Gastrocnemius medialis (tissue), 4 donors: ENCODE measurements around the gene KCNAB2.

Source experiments
- POLR2A ChIP-seq, 2 donors: fragments of 450-650 bp; IDR thresholded peaks; one replicate each; pipeline ENCODE4 v1.6.1; 2017; ENCODE audit warnings: antibody characterized with exemption in 2 of 2, mild to moderate bottlenecking in 2 of 2, moderate library complexity in 2 of 2
- TF ChIP-seq, protein P1 (sequence below), 5 experiments: fragments of 450-650 bp in 3 of 5; fragments of 200-600 bp in 2 of 5; sonication (generic) in 2 of 5; IDR thresholded peaks in 4 of 5; conservative IDR thresholded peaks in 1 of 5; 1 replicate in 4 of 5; 2 replicates in 1 of 5; pipeline ENCODE4 v1.5.1; 2016 to 2019; ENCODE audit warnings: antibody characterized with exemption in 5 of 5, mild to moderate bottlenecking in 3 of 5, moderate library complexity in 3 of 5

DNA sequence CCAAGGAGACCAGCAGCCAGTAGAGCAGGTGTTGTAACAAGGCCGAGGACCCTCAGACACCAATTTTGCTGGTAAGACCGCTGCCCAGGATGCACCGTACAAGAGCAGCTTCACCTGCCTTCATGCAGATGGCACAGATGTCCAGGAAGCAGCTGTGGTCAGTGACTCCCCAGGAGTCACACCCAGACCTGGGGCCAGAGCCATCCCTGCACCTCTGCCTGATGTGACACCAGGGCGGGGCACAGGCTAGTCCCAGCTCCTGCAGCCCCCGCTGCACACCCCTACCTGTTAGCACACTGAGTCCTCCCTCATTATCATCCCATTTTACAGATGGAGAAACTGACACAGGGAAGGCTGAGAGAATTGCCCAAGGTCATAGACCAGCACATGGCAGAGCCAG is 16.3 kb upstream of the KCNAB2 start:
- no peak for TF ChIP-seq POLR2A (IDR thresholded peaks at IDR 0.05)
- TF ChIP-seq, protein P1, sequence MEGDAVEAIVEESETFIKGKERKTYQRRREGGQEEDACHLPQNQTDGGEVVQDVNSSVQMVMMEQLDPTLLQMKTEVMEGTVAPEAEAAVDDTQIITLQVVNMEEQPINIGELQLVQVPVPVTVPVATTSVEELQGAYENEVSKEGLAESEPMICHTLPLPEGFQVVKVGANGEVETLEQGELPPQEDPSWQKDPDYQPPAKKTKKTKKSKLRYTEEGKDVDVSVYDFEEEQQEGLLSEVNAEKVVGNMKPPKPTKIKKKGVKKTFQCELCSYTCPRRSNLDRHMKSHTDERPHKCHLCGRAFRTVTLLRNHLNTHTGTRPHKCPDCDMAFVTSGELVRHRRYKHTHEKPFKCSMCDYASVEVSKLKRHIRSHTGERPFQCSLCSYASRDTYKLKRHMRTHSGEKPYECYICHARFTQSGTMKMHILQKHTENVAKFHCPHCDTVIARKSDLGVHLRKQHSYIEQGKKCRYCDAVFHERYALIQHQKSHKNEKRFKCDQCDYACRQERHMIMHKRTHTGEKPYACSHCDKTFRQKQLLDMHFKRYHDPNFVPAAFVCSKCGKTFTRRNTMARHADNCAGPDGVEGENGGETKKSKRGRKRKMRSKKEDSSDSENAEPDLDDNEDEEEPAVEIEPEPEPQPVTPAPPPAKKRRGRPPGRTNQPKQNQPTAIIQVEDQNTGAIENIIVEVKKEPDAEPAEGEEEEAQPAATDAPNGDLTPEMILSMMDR (IDR thresholded peaks at IDR 0.05 in 4 of 5, conservative IDR thresholded peaks at IDR 0.05 in 1 of 5), result no peak
